ENCODE measurements around the gene SPTLC1. TPM values are rescaled to one million over a fixed set of nuclear protein-coding genes. Genes with fewer than 3 reads are reported as not detected.
A peak's percentile ranks its signal among the peaks of the same experiment; 100 is the strongest.

The SPTLC1 gene
- total and polyA plus RNA-seq, 2 of the 13 experiments (the other 11 are each of a cell fraction or from before 2014, with no cell fraction given) = 56.2 to 72.5 TPM

GRCh38 chr9:92140074-92140753 lies 25.0 kb upstream of the SPTLC1 start (continued):
- TF ChIP-seq FOXJ3 (CRISPR knock-in tag; IDR thresholded peaks at IDR 0.05; ENCODE audit: borderline replicate concordance) = no peak
- TF ChIP-seq ZSCAN9 (CRISPR knock-in tag; IDR thresholded peaks at IDR 0.05; ENCODE audit: borderline replicate concordance) = peak; percentile 60; the same call in 1 of the 2 replicates
- TF ChIP-seq ZNF30 (CRISPR knock-in tag; IDR thresholded peaks at IDR 0.05) = no peak
- TF ChIP-seq ZBTB3 (CRISPR knock-in tag; IDR thresholded peaks at IDR 0.05; ENCODE audit: borderline replicate concordance, low read depth) = no peak
- no peak for TF ChIP-seq MED8 (CRISPR knock-in tag; IDR thresholded peaks at IDR 0.05; ENCODE audit: insufficient replicate concordance)
- TF ChIP-seq ZNF354B (CRISPR knock-in tag; IDR thresholded peaks at IDR 0.05) = no peak
- no peak for TF ChIP-seq ARID3A (IDR thresholded peaks at IDR 0.05; ENCODE audit: low read depth, low read length)
- no peak for TF ChIP-seq BCLAF1 (IDR thresholded peaks at IDR 0.05)
- TF ChIP-seq ZNF512 (CRISPR knock-in tag; IDR thresholded peaks at IDR 0.05) = no peak
- TF ChIP-seq ZNF724P (CRISPR knock-in tag; IDR thresholded peaks at IDR 0.05; ENCODE audit: borderline replicate concordance) = no peak
- TF ChIP-seq BCL6 (CRISPR knock-in tag; IDR thresholded peaks at IDR 0.05) = no peak
- TF ChIP-seq FOSL2 (CRISPR knock-in tag; IDR thresholded peaks at IDR 0.05) = 0 out of 2 replicates have a peak, but pooled peaks have one; percentile 21
- TF ChIP-seq LCORL (IDR thresholded peaks at IDR 0.05) = no peak
- TF ChIP-seq LCORL (CRISPR knock-in tag; IDR thresholded peaks at IDR 0.05) = no peak
- no peak for TF ChIP-seq POLR2AphosphoS2 (IDR thresholded peaks at IDR 0.05; ENCODE audit: low read depth, low read length)
- no peak for TF ChIP-seq ZUFSP (CRISPR knock-in tag; IDR thresholded peaks at IDR 0.05; ENCODE audit: borderline replicate concordance)
- TF ChIP-seq ZNF414 (CRISPR knock-in tag; IDR thresholded peaks at IDR 0.05) = no peak
- TF ChIP-seq ZFP62 (CRISPR knock-in tag; IDR thresholded peaks at IDR 0.05) = no peak
- TF ChIP-seq ISX (CRISPR knock-in tag; conservative IDR thresholded peaks at IDR 0.05) = no peak
- TF ChIP-seq NCOA1 (CRISPR knock-in tag; IDR thresholded peaks at IDR 0.05) = no peak
- TF ChIP-seq SRSF1 (optimal IDR thresholded peaks at IDR 0.05; ENCODE audit: low read depth, low read length) = no peak
- no peak for TF ChIP-seq NFE2L2 (IDR thresholded peaks at IDR 0.05; ENCODE audit: low read length)
- peak; percentile 72 for TF ChIP-seq ZNF629 (CRISPR knock-in tag; conservative IDR thresholded peaks at IDR 0.05)
